Fibroblast of peridontal ligament (primary cell): ENCODE measurements around the gene MYBBP1A.

Source experiments
- DNase-seq: peaks from one replicate; pipeline ENCODE4 v3.0.0-alpha.2; 2010; ENCODE audit errors: extremely low read depth

The MYBBP1A gene

GRCh38 chr17:4549781-4550533 is 5.2 kb downstream of the MYBBP1A start:
- DNase-seq: no peak

- no peak for DNase-seq
Observed at GRCh38 chr17:4548721-4549531, 6.3 kb downstream of the MYBBP1A start.

GRCh38 chr17:4548061-4548461 is 7.1 kb downstream of the MYBBP1A start:
- DNase-seq: no peak

GRCh38 chr17:4547118-4547906 is 7.9 kb downstream of the MYBBP1A start:
- no peak for DNase-seq

- no peak for DNase-seq
Observed at GRCh38 chr17:4545217-4545951, 9.8 kb downstream of the MYBBP1A start.

GRCh38 chr17:4544951-4545216 is 10.3 kb downstream of the MYBBP1A start:
- DNase-seq: no peak

GRCh38 chr17:4544135-4544950 is 10.8 kb downstream of the MYBBP1A start:
- DNase-seq: no peak

- DNase-seq: no peak
Observed at GRCh38 chr17:4543557-4544026, 11.6 kb downstream of the MYBBP1A start.

GRCh38 chr17:4542726-4543191 is 12.4 kb downstream of the MYBBP1A start:
- no peak for DNase-seq

- DNase-seq: no peak
Observed at GRCh38 chr17:4542003-4542725, 13.0 kb downstream of the MYBBP1A start.

GRCh38 chr17:4541328-4542002 is 13.7 kb downstream of the MYBBP1A start:
- DNase-seq: no peak

- DNase-seq: no peak
Observed at GRCh38 chr17:4540687-4541327, 14.4 kb downstream of the MYBBP1A start.

- no peak for DNase-seq
Observed at GRCh38 chr17:4540224-4540651, 14.9 kb downstream of the MYBBP1A start.

GRCh38 chr17:4539576-4540223 is 15.5 kb downstream of the MYBBP1A start:
- no peak for DNase-seq

- DNase-seq: no peak
Observed at GRCh38 chr17:4539025-4539424, 16.2 kb downstream of the MYBBP1A start.

GRCh38 chr17:4538236-4539002 is 16.8 kb downstream of the MYBBP1A start:
- no peak for DNase-seq

- no peak for DNase-seq
Observed at GRCh38 chr17:4537451-4538235, 17.5 kb downstream of the MYBBP1A start.
